ENCODE data around the gene MTHFD1L.

The MTHFD1L gene

GRCh38 chr6:150937132-150937906, 71.8 kb downstream of the MTHFD1L start:
- DNase-seq: no peak

DNA sequence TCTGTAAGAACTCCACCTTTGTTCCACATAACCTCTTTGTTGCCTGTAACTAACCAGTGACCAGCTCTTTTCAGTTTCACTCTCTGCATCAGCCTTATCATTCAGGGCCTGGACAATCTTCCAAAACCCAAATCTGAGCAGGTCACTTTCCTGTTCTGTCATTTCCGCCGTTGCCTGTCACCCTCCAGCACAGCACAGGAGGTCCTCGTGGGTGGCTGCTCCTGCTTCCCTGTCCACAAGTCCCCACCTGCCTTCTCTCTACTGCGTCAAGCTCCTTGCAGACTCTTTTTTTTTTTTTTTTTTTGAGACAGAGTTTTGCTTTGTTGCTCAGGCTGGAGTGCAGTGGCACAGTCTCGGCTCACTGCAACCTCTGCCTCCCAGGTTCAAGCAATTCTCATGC, 73.9 kb downstream of the MTHFD1L start:
- no peak for DNase-seq

- no peak for DNase-seq
Observed at GRCh38 chr6:150940941-150941340, 75.4 kb downstream of the MTHFD1L start.

DNA sequence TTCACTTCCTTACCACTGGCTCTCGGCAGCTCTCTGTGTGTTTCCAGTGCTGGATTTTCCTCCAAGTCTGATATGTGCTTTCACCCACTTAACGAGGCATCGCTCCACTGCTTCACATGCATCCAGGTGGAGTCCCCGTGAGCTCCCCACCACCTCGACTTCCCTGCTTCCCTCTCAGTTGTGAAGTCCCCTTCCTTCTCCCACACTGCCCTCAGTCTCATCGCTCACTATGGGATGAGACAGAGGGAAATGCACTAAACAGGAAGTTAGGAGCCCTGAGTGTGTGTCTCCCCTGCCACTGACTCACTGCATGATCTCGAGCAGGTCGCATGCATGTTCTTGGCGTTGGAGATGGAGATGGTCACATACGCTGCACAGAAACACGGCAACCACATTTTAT, 84.0 kb downstream of the MTHFD1L start:
- no peak for DNase-seq

DNA sequence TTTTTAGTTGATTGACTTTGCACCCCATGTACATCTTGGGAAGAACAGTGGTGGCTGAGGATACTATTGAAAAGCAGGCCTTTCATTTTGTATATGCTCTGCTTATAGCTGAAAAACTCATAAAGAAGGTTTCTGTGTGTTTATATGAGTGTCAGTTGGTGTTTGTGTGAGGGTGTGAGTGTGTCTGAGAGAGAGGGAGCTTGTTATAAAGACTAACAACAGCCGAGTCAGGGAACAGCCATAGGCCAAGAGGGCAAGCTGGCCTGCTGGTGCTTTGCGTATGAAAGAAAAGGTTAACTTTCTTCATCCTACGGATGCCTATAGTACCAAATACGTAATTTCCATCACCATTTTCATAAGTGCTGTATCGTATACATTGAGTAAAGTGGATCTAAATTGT, 88.3 kb downstream of the MTHFD1L start:
- DNase-seq: no peak

GRCh38 chr6:150959166-150959565, 93.7 kb downstream of the MTHFD1L start:
- DNase-seq: no peak

DNA sequence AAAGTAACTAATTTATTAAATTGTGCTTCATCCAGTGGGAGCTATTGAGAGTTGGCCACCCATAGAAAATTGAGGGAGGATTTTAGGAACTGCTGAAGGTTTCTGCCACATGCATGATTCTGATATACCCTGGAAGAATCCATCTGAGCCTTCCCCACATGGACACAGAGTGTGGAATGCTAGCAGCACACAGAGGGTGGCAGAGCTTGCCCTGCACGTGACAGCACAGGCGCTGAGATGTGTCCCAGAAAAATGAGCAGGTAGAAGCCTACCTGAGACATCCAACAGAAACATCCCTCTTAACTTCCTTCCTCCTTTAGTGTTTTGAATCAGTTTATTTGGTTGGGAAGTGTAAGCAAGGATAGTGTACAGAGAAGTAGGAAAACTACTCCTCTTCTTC, 96.9 kb downstream of the MTHFD1L start:
- no peak for DNase-seq

GRCh38 chr6:150964765-150965164, 99.3 kb downstream of the MTHFD1L start:
- no peak for DNase-seq

DNA sequence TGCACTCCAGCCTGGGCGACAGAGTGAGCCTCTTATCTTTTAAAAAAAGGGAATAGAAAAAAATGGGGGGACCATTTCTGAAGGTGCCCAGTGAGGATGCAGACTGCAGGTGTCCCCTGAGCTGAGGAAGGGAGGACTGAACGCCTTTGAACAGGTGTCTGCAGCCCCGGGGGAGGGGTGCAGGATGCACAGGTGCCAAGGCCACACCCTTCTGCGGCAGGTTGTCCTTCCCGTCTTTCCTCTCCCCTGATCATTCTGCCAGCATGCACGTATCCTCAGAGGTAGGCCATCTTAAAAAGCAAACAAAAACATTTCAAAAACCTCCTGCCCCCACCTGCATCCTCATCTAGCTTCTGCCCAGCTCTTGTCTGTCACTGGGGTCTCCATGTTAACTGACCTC, 101.3 kb downstream of the MTHFD1L start:
- no peak for DNase-seq

- no peak for DNase-seq
Observed at GRCh38 chr6:150967381-150967780, 101.9 kb downstream of the MTHFD1L start.

DNA sequence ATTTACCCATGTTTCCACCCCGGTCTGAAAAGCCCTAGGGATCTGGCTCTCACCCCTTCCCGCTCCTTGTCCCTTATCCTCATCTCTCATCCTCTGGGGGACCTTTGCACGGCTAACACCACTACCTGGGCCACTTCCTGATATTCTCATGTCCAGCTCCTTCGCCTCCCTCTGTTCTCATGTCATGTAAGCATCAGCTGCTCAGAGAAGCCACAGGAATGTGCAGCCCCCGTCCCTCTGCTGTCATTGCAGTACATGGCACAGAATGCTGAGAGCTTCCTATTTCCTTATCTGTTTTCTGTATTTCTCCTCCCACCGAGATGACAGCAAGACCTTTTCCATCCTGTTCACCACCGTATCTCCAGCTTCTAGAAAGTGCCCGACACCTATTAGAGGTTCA, 102.4 kb downstream of the MTHFD1L start:
- no peak for DNase-seq

DNA sequence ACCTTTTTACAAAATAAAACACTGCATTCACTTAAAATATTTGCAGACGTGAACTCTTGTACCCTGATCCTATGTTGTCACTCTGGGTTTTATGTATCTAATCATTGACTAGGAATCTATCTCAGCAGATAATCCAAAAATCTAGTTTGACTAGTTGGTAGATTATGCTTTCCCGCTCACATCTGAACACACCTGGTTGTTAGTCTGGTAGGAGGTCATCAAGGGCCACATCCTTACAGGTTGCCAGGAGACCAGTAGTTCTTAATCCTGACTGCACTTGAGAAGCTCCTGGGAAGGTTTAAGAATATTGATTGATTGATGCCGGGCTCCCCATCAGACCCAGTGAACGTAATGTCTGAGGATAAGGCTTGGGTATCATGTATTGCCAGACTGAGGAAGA, 104.4 kb downstream of the MTHFD1L start:
- DNase-seq: no peak

DNA sequence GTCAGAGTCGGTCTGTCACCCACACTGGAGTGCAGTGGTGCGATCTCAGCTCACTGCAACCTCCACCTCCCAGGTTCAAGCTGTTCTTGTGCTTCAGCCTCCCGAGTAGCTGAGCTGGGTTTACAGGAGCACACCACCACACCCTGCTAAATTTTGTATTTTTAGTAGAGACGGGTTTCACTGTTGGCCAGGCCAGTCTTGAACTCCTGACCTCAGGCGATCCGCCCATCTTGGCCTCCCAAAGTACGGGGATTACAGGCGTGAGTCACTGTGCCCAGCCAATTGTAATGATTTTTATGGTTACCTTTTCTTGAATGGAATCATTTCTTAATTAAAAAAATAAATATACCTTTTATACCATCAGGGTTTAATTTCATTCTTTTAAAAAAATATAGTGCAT, 105.7 kb downstream of the MTHFD1L start:
- no peak for DNase-seq

DNA sequence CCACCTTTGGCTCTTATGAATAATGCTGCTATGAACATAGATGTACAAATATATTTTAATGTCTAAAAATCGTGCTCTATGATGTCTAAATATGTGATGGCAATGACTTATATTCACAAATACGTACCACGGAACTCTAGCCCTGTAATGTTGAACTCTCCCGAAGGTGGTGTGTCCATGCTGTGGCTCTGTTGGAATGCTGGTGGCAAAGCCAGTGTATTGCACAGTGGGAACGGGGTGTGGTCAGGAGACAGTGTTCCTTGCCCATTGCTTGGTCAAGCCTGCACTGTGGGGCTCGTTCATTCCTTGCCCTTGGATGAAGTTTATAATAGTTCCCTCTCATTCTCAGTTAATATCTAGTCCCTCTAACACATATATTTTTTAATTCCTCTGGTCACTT, 109.6 kb downstream of the MTHFD1L start:
- DNase-seq: no peak

GRCh38 chr6:150977281-150977680, 111.8 kb downstream of the MTHFD1L start:
- DNase-seq: no peak

DNA sequence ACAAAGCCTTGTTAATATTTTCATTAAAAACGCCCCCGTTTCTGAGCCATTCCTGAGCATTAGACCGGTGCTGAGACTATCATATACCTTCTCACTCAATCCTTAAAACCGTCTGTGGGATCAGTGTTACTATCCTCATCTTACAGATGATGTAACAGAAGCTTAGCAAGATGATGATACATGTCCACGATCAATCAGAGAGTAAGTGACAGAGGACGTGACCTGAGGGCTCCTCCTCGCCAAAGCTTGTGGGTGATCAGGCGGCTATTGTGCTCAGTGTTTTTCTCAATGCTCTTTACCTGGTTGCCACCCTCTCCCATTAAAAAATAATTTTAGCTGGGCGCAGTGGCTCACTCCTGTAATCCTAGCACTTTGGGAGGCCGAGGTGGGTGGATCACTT, 113.1 kb downstream of the MTHFD1L start:
- no peak for DNase-seq

DNA sequence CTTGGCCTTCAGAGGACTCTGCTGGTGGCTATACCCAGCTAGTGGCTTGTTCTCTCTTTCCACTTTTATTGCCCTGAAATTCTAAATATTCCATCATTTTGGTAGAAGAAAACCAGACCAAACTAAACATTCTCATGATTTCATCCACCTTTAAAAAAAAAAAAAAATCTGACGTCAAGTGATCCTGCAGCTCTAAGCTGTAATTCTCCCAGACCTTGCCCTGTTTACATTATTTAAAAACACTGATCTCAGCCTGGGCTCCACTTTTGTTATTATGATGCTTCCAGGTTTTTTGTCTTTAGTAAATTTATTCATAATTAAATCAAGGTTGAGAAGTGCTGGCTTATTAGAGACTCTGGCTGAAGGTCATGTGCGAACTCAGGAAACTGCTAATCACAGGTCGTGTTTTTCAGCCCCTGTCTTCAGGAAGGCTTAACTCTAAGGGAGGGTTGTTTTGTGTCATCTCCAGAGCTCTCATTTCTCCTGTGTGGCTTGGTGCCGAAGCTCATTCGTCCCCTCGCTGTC, 114.4 kb downstream of the MTHFD1L start:
- no peak for DNase-seq

- no peak for DNase-seq
Observed at GRCh38 chr6:150981095-150981494, 115.6 kb downstream of the MTHFD1L start.

- DNase-seq: no peak
Observed at GRCh38 chr6:150981669-150982068, 116.2 kb downstream of the MTHFD1L start.

- DNase-seq: no peak
Observed at GRCh38 chr6:150987371-150987828, 121.9 kb downstream of the MTHFD1L start.

GRCh38 chr6:150987855-150988464, 122.5 kb downstream of the MTHFD1L start:
- DNase-seq: no peak

DNA sequence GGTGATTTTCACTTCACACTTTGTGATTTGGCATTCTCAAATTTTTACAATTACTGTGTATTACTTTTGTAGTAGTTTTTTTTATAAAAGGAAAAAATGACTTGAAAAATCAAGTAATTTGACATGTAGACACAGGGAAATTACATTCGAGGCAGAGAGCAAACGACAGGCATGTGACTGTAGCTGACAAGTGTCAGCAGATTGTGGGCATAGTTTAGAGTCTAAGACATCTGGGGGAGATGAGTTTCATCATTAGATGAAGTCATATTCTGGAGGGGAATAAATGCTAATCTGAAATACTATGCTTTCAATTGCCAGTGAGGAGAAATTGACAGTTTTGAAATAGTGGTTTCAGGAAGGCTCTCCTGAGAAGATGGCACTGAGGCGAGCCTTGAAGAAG, 126.0 kb downstream of the MTHFD1L start:
- no peak for DNase-seq

GRCh38 chr6:150992262-150992661, 126.8 kb downstream of the MTHFD1L start:
- no peak for DNase-seq

GRCh38 chr6:150992703-150993102, 127.2 kb downstream of the MTHFD1L start:
- no peak for DNase-seq

- DNase-seq: no peak
Observed at GRCh38 chr6:150993253-150993652, 127.8 kb downstream of the MTHFD1L start.

Data from NCI-H526 treated with DMSO at 0.1 percent for 48 hours (cell line).